H9 (cell line): Measurements from ENCODE around the gene PDE2A. TPM values are rescaled to one million over a fixed set of nuclear protein-coding genes. Genes with fewer than 3 reads are reported as not detected.

Experiments
- DNase-seq: peaks from one replicate; pipeline ENCODE4 v3.0.0-alpha.2; 2017
- H2AFZ ChIP-seq: one replicate; pipeline ENCODE4 v1.6.1; 2013; ENCODE audit warnings: mild to moderate bottlenecking, low read length, control low read depth, moderate library complexity
- H2AK5ac ChIP-seq: 2 replicates; pipeline ENCODE4 v1.6.1; 2013; ENCODE audit warnings: low read length, control low read depth, mixed read lengths; ENCODE audit not compliant: insufficient read length
- H2BK120ac ChIP-seq: one replicate; pipeline ENCODE4 v1.6.1; 2013; ENCODE audit warnings: low read depth, mild to moderate bottlenecking, low read length, control low read depth, inconsistent platforms; ENCODE audit not compliant: poor library complexity, severe bottlenecking
- H2BK12ac ChIP-seq: 2 replicates; pipeline ENCODE4 v1.6.1; 2013; ENCODE audit warnings: low read length, control low read depth, mixed read lengths, low read depth; ENCODE audit not compliant: insufficient read length
- H2BK15ac ChIP-seq: 2 replicates; pipeline ENCODE4 v1.6.1; 2013; ENCODE audit warnings: low read depth, low read length, control low read depth
- H2BK20ac ChIP-seq: one replicate; pipeline ENCODE4 v1.6.1; 2013; ENCODE audit warnings: low read depth, mild to moderate bottlenecking, low read length, control low read depth, inconsistent platforms; ENCODE audit not compliant: poor library complexity, severe bottlenecking
- H2BK5ac ChIP-seq: 2 replicates; pipeline ENCODE4 v1.6.1; 2013; ENCODE audit warnings: low read length, control low read depth, mixed read lengths; ENCODE audit not compliant: insufficient read length
- H3K14ac ChIP-seq: 2 replicates; pipeline ENCODE4 v1.6.1; 2013; ENCODE audit warnings: low read length, control low read depth; ENCODE audit not compliant: insufficient read depth
- H3K18ac ChIP-seq: 2 replicates; pipeline ENCODE4 v1.6.1; 2013; ENCODE audit warnings: low read depth, mild to moderate bottlenecking, mixed read lengths, low read length, control low read depth; ENCODE audit not compliant: insufficient read length
- H3K23ac ChIP-seq: 2 replicates; pipeline ENCODE4 v1.6.1; 2013; ENCODE audit warnings: low read length, control low read depth, mixed read lengths, low read depth; ENCODE audit not compliant: insufficient read length
- H3K23me2 ChIP-seq: 2 replicates; pipeline ENCODE4 v1.6.1; 2013; ENCODE audit warnings: low read depth, mild to moderate bottlenecking, mixed read lengths, low read length, control low read depth; ENCODE audit not compliant: insufficient read length, poor library complexity, severe bottlenecking
- H3K27ac ChIP-seq: 2 replicates; pipeline ENCODE4 v1.5.1; 2013; ENCODE audit warnings: low read length, control low read depth, mixed read lengths, low read depth; ENCODE audit not compliant: insufficient read length
- H3K27me3 ChIP-seq: 2 replicates; pipeline ENCODE4 v1.6.1; 2013; ENCODE audit warnings: low read length, control low read depth, inconsistent platforms; ENCODE audit not compliant: insufficient read depth
- H3K4ac ChIP-seq: 2 replicates; pipeline ENCODE4 v1.6.1; 2013; ENCODE audit warnings: low read depth, mild to moderate bottlenecking, control low read depth, inconsistent platforms, low read length, moderate library complexity
- H3K4me1 ChIP-seq: 2 replicates; pipeline ENCODE4 v1.6.1; 2013; ENCODE audit warnings: low read length, control low read depth, inconsistent platforms; ENCODE audit not compliant: insufficient read depth
- H3K4me2 ChIP-seq: 2 replicates; pipeline ENCODE4 v1.6.1; 2013; ENCODE audit warnings: low read length, control low read depth, mixed read lengths; ENCODE audit not compliant: insufficient read length, insufficient read depth
- H3K56ac ChIP-seq: 2 replicates; pipeline ENCODE4 v1.6.1; 2013; ENCODE audit warnings: low read depth, mild to moderate bottlenecking, mixed read lengths, low read length, control low read depth; ENCODE audit not compliant: insufficient read length
- H3K79me1 ChIP-seq: 2 replicates; pipeline ENCODE4 v1.6.1; 2013; ENCODE audit warnings: low read depth, mild to moderate bottlenecking, moderate library complexity, low read length, control low read depth, inconsistent platforms; ENCODE audit not compliant: insufficient read depth, poor library complexity, severe bottlenecking
- H3K79me2 ChIP-seq: 2 replicates; pipeline ENCODE4 v1.6.1; 2013; ENCODE audit warnings: low read length, control low read depth, inconsistent platforms; ENCODE audit not compliant: insufficient read depth
- H3K9ac ChIP-seq: 2 replicates; pipeline ENCODE4 v1.6.1; 2013; ENCODE audit warnings: low read length, control low read depth, mixed read lengths; ENCODE audit not compliant: insufficient read length; ENCODE audit errors: extremely low read depth
- H3K9me3 ChIP-seq: one replicate; pipeline ENCODE4 v1.6.1; 2013; ENCODE audit warnings: low read depth, low read length, inconsistent platforms; ENCODE audit not compliant: control insufficient read depth
- H3T11ph ChIP-seq: one replicate; pipeline ENCODE4 v1.6.1; 2013; ENCODE audit warnings: mild to moderate bottlenecking, low read length, control low read depth, inconsistent platforms
- H4K20me1 ChIP-seq: one replicate; pipeline ENCODE4 v1.6.1; 2013; ENCODE audit not compliant: control insufficient read depth, insufficient read length, insufficient read depth
- H4K5ac ChIP-seq: 2 replicates; pipeline ENCODE4 v1.6.1; 2013; ENCODE audit warnings: low read depth, mild to moderate bottlenecking, mixed read lengths, low read length, control low read depth; ENCODE audit not compliant: insufficient read length
- H4K8ac ChIP-seq: replicated peaks from 2 replicates; pipeline ENCODE4 v1.6.1; 2013; ENCODE audit warnings: low read length, control low read depth, mixed read lengths, low read depth; ENCODE audit not compliant: insufficient read length
- H4K91ac ChIP-seq: 2 replicates; pipeline ENCODE4 v1.6.1; 2013; ENCODE audit warnings: low read depth, mild to moderate bottlenecking, moderate library complexity, mixed read lengths, low read length, control low read depth; ENCODE audit not compliant: insufficient read length
- H3K27ac Mint-ChIP-seq, 3 experiments: 2 replicates in 2 of 3; 3 replicates in 1 of 3; pipeline ENCODE4 v1.8.0; 2020 to 2021; ENCODE audit warnings: mixed read lengths in 3 of 3, mild to moderate bottlenecking in 1 of 3, moderate library complexity in 1 of 3
- H3K27me3 Mint-ChIP-seq: 2 replicates; pipeline ENCODE4 v1.8.0; 2021; ENCODE audit warnings: low read depth, mild to moderate bottlenecking, moderate library complexity, mixed read lengths
- H3K36me3 Mint-ChIP-seq, 3 experiments: 2 replicates in 2 of 3; 3 replicates in 1 of 3; pipeline ENCODE4 v1.8.0; 2020 to 2021; ENCODE audit warnings: low read depth in 3 of 3, mixed read lengths in 3 of 3; ENCODE audit not compliant: insufficient read depth in 1 of 3
- H3K4me1 Mint-ChIP-seq, 2 experiments: 2 replicates each; pipeline ENCODE4 v1.8.0; 2020; ENCODE audit warnings: mixed read lengths in 2 of 2
- H3K4me3 Mint-ChIP-seq, 2 experiments: 2 replicates in 1 of 2; 3 replicates in 1 of 2; pipeline ENCODE4 v1.8.0; 2020 to 2021; ENCODE audit warnings: mild to moderate bottlenecking in 2 of 2, mixed read lengths in 2 of 2, moderate library complexity in 1 of 2
- H3K9me3 Mint-ChIP-seq, 2 experiments: 2 replicates in 1 of 2; 3 replicates in 1 of 2; pipeline ENCODE4 v1.8.0; 2020; ENCODE audit warnings: mild to moderate bottlenecking in 2 of 2, mixed read lengths in 2 of 2, moderate library complexity in 1 of 2
- CTCF ChIP-seq: fragments of 200-600 bp; sonication (generic); conservative IDR thresholded peaks from 3 replicates; pipeline ENCODE4 v1.8.0; 2021; ENCODE audit warnings: antibody characterized with exemption, mild to moderate bottlenecking
- WGBS: extraction: QIAGEN DNeasy Blood & Tissue Kit; methylation state at CpG from one replicate; pipeline ENCODE4 v1.1.7; 2013; ENCODE audit warnings: missing lambda C conversion rate, low lambda C conversion rate, mixed read lengths; ENCODE audit not compliant: insufficient read length; ENCODE audit errors: extremely low coverage; 5-methylcytosine and 5-hydroxymethylcytosine counted together
- total RNA-seq: library from RNA; stranded (reverse); gene quantifications from 2 replicates; pipeline ENCODE4 v1.2.1, GENCODE V29; 2021

The PDE2A gene
- total RNA-seq, 1 experiment from 2014 or later: 3.4 TPM

DNA sequence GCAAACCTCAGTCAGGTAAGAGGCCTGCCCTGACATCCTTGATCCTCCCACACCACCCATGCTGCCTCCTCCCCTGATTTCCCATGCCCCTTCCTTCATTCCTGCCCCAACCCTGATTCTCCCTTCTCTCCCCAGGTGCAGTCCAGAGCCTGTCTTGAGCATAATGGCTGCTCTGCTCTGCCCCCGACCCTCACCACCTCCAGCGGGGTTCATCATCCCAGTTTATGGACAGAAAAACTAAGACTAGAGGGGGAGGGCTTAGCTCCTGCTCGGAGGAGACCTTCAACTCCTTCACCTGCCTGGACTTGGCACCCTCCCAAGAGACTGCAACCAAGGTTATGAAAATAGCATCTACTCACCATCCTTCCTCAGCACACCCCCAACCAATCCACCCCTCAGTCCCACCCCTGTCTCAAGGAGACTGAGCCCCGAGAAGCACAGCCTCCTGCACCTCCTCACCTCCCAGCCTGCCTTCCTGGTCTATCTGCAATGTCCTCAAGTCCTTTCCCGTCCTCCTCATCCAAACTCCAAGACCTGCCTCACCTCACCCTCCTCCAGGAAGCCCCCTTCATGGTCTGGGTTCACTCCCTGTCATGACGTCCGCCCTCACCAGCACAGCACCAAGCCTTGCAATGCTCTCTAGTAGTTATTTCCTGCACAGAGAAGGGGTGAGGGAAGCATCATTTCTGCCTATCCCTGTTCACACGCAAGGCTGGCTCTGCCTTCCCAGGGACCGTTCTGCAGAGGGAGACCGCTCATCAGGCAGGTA lies 103.1 kb downstream of the PDE2A start:
- H3K27ac Mint-ChIP-seq: no peak overlapping the region; a peak in 1 of 7 replicates
- Histone ChIP-seq H2AK5ac (no peak overlapping the region), H3K14ac (no peak overlapping the region), H2AFZ (no peak overlapping the region), H4K20me1 (no peaks in the 10 kb centered on the region), H2BK20ac (no peak overlapping the region), H4K91ac (no peak overlapping the region), H3K4me2 (no peak overlapping the region), H2BK120ac (no peak overlapping the region), H3K9me3 (no peaks in the 10 kb centered on the region), H3K79me1 (no peaks in the 10 kb centered on the region), H3K23me2 (no peaks in the 10 kb centered on the region), H3K18ac (no peak overlapping the region), H2BK12ac (no peak overlapping the region), H3T11ph (no peak overlapping the region), H4K5ac (no peak overlapping the region), H3K79me2 (no peaks in the 10 kb centered on the region), H3K27ac (no peak overlapping the region), H4K8ac (no peak overlapping the region), H2BK5ac (no peak overlapping the region), H3K27me3 (no peaks in the 10 kb centered on the region), H2BK15ac (no peak overlapping the region), H3K4ac (no peak overlapping the region), H3K4me1 (no peaks in the 10 kb centered on the region), H3K56ac (no peak overlapping the region), H3K23ac (no peak overlapping the region), H3K9ac (no peak overlapping the region)
- H3K4me3 Mint-ChIP-seq: no peak overlapping the region
- no CpG with 5 or more reads among the region's 10 CpGs for WGBS
- H3K27me3 Mint-ChIP-seq: peaks cover 21% of the 10 kb centered on the region
- TF ChIP-seq CTCF: no peak
- peaks cover 4 to 15% of the 10 kb centered on the region in 2 experiments; a peak in 3 of 4 replicates for H3K4me1 Mint-ChIP-seq
- peak; percentile 9 for DNase-seq
- H3K36me3 Mint-ChIP-seq: no peaks in the 10 kb centered on the region
- peaks cover 0 to 3% of the 10 kb centered on the region in 2 experiments; a peak in 3 of 5 replicates for H3K9me3 Mint-ChIP-seq
